IMR-90 (cell line): ENCODE data around the gene NTPCR. TPM values are rescaled to one million over a fixed set of nuclear protein-coding genes. Genes with fewer than 3 reads are reported as not detected.

Source experiments
- ATAC-seq: fragments of 200-7000 bp; cut with Tn5 transposase; 2 replicates; pipeline ENCODE4 v1.9.1; 2020; ENCODE audit warnings: low read depth, mild to moderate bottlenecking, moderate library complexity
- BruUV-seq: library from RNA; stranded (reverse); fragments of 400-500 nt; replicated peaks from 2 replicates; lab custom pipeline; 2021; lab: Mats Ljungman, UMichigan
- CTCF ChIA-PET: fragments of 300-600 bp; formaldehyde crosslinking; extraction: SDS; loops from one replicate; lab custom pipeline; 2021; ENCODE audit warnings: antibody characterized with exemption; lab: Yijun Ruan, JAX
- POLR2A ChIA-PET: fragments of 300-600 bp; sonication (Branson Sonifier 250); formaldehyde crosslinking; loops from one replicate; lab custom pipeline; 2022; ENCODE audit warnings: antibody characterized with exemption; ENCODE audit not compliant: unreplicated experiment; lab: Charles Lee
- DNase-seq: peaks from one replicate; pipeline ENCODE4 v3.0.0; 2013
- H2AFZ ChIP-seq: replicated peaks from 2 replicates; pipeline ENCODE3; 2013; ENCODE audit warnings: low read length, mild to moderate bottlenecking; ENCODE audit not compliant: poor library complexity
- H2AK5ac ChIP-seq: 2 replicates; pipeline ENCODE4 v1.6.1; 2013; ENCODE audit warnings: low read depth, low read length, inconsistent platforms
- H2AK9ac ChIP-seq: replicated peaks from 2 replicates; pipeline ENCODE3; 2013; ENCODE audit warnings: mild to moderate bottlenecking, low read depth, low read length, moderate library complexity; ENCODE audit not compliant: poor library complexity
- H2BK120ac ChIP-seq: 2 replicates; pipeline ENCODE4 v1.6.1; 2013; ENCODE audit warnings: low read depth, low read length, inconsistent platforms
- H2BK15ac ChIP-seq: 3 replicates; pipeline ENCODE4 v1.6.1; 2013; ENCODE audit warnings: low read depth, low read length, inconsistent platforms
- H2BK20ac ChIP-seq: 2 replicates; pipeline ENCODE4 v1.6.1; 2013; ENCODE audit warnings: low read depth, mild to moderate bottlenecking, inconsistent platforms, low read length, moderate library complexity
- H2BK5ac ChIP-seq: 2 replicates; pipeline ENCODE4 v1.6.1; 2013; ENCODE audit warnings: mild to moderate bottlenecking, low read depth, low read length, inconsistent platforms; ENCODE audit not compliant: poor library complexity, severe bottlenecking
- H3K14ac ChIP-seq: replicated peaks from 2 replicates; pipeline ENCODE4 v1.6.1; 2013; ENCODE audit warnings: low read depth, low read length, inconsistent platforms
- H3K18ac ChIP-seq: 2 replicates; pipeline ENCODE4 v1.6.1; 2013; ENCODE audit warnings: low read depth, low read length, control low read depth
- H3K23ac ChIP-seq: 2 replicates; pipeline ENCODE4 v1.6.1; 2013; ENCODE audit warnings: low read depth, low read length, inconsistent platforms
- H3K27ac ChIP-seq: 2 replicates; pipeline ENCODE4 v1.5.1; 2013; ENCODE audit warnings: mild to moderate bottlenecking, control low read depth, low read length; ENCODE audit not compliant: insufficient read depth
- H3K27me3 ChIP-seq: 2 replicates; pipeline ENCODE4 v1.6.1; 2013; ENCODE audit warnings: low read length; ENCODE audit not compliant: control insufficient read depth, insufficient read depth
- H3K36me3 ChIP-seq: 2 replicates; pipeline ENCODE4 v1.6.1; 2013; ENCODE audit warnings: low read length, mixed read lengths; ENCODE audit not compliant: control insufficient read depth, insufficient read depth
- H3K4ac ChIP-seq: 2 replicates; pipeline ENCODE4 v1.6.1; 2013; ENCODE audit warnings: low read depth, low read length, inconsistent platforms
- H3K4me1 ChIP-seq: 2 replicates; pipeline ENCODE4 v1.6.1; 2013; ENCODE audit warnings: low read length, mixed read lengths; ENCODE audit not compliant: control insufficient read depth, insufficient read depth
- H3K4me2 ChIP-seq: 2 replicates; pipeline ENCODE4 v1.6.1; 2013; ENCODE audit warnings: low read depth, mild to moderate bottlenecking, control low read depth, low read length, moderate library complexity
- H3K4me3 ChIP-seq: 2 replicates; pipeline ENCODE4 v1.5.1; 2013; ENCODE audit warnings: low read depth, mild to moderate bottlenecking, control low read depth, low read length, moderate library complexity; ENCODE audit not compliant: insufficient read depth
- H3K56ac ChIP-seq: 2 replicates; pipeline ENCODE4 v1.6.1; 2013; ENCODE audit warnings: low read length, inconsistent platforms; ENCODE audit not compliant: insufficient read depth; ENCODE audit errors: extremely low read depth
- H3K79me1 ChIP-seq, 2 experiments: 2 replicates each; pipeline ENCODE4 v1.6.1; 2013; ENCODE audit warnings: low read length in 2 of 2, inconsistent platforms in 1 of 2, low read depth in 1 of 2
- H3K9ac ChIP-seq: 2 replicates; pipeline ENCODE4 v1.6.1; 2013; ENCODE audit warnings: low read depth, low read length, control low read depth
- H3K9me1 ChIP-seq: 2 replicates; pipeline ENCODE4 v1.6.1; 2013; ENCODE audit warnings: low read length, inconsistent platforms; ENCODE audit not compliant: insufficient read depth
- H3K9me3 ChIP-seq: 2 replicates; pipeline ENCODE4 v1.6.1; 2013; ENCODE audit warnings: low read length; ENCODE audit not compliant: control insufficient read depth, insufficient read depth
- H4K20me1 ChIP-seq: 2 replicates; pipeline ENCODE4 v1.6.1; 2013; ENCODE audit warnings: low read length, inconsistent platforms; ENCODE audit not compliant: insufficient read depth
- H4K5ac ChIP-seq: 2 replicates; pipeline ENCODE4 v1.6.1; 2013; ENCODE audit warnings: mild to moderate bottlenecking, low read depth, low read length, control low read depth
- H4K8ac ChIP-seq, 2 experiments: 2 replicates each; pipeline ENCODE4 v1.6.1; 2013; ENCODE audit warnings: low read depth in 2 of 2, low read length in 2 of 2, control low read depth in 1 of 2, inconsistent platforms in 1 of 2
- H4K91ac ChIP-seq: 2 replicates; pipeline ENCODE4 v1.6.1; 2013; ENCODE audit warnings: low read depth, low read length, inconsistent platforms; ENCODE audit not compliant: insufficient read depth
- BHLHE40 ChIP-seq: fragments of 150-350 bp; IDR thresholded peaks from 2 replicates; pipeline ENCODE4 v1.6.1; 2016; ENCODE audit warnings: mild to moderate bottlenecking, low read depth, low read length
- WGBS, 2 experiments: methylation state at CpG; one replicate each; pipeline versions ENCODE4 v1.1.5 to v1.1.7; 2013; ENCODE audit warnings: missing lambda C conversion rate in 2 of 2; ENCODE audit not compliant: insufficient read length in 1 of 2; ENCODE audit errors: extremely low coverage in 2 of 2; 5-methylcytosine and 5-hydroxymethylcytosine counted together
- dilution Hi-C: fragments of 300-500 bp; cut with HindIII; formaldehyde crosslinking; loops from one replicate; pipeline ENCODE4 v1.14.3; 2018; ENCODE audit warnings: low sequenced_read_pairs; ENCODE audit not compliant: unreplicated experiment
- in situ Hi-C: fragments of 300-500 bp; cut with MboI; formaldehyde crosslinking; loops from 3 replicates; pipeline ENCODE4 v1.14.3; 2019; ENCODE audit warnings: low sequenced_read_pairs, inconsistent platforms, mixed read lengths
- intact Hi-C: fragments of 100-400 bp; cut with micrococcal nuclease; formaldehyde crosslinking; loops from 2 replicates; pipeline ENCODE4 v1.10.0; 2022
- polyA plus RNA-seq, 3 experiments: library from polyadenylated mRNA; depleted of rRNA; stranded (reverse); fragments of >200 nt; gene quantifications; 2 replicates each; pipeline ENCODE4 v1.2.3, GENCODE V29; 2012; ENCODE audit warnings: low replicate concordance in 1 of 3
- total RNA-seq: library from RNA; depleted of rRNA; stranded (reverse); fragments of >200 nt; gene quantifications from 2 replicates; pipeline ENCODE4 v1.2.3, GENCODE V29; 2012

The NTPCR gene
- total and polyA plus RNA-seq, 2 of the 4 experiments (the other 2 are of a cell fraction) = 13.3 to 16.5 TPM

DNA sequence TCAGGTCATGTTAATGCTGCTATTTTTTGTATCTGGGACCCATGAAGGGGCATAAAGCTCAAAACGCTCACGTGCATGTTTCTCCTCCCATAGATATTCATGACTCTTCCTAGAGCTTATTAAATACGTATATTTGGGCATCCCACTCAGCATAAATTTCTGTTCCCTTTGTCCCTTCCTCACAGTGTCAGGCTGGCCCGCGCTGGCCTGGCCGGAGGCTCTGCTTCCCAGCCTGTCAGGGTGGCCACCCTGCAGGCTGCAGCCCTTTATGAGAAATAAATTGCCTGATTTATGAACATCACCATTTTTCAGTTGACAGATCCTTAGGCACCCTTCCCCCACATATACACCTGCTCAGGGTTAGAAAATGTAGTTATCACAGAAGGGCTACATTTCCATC lies 44.0 kb upstream of the NTPCR start:
- ChIA-PET CTCF (no interaction called here), POLR2A (no interaction called here)
- BruUV-seq = no TSS peak
- in situ Hi-C loops (no loop called here), intact Hi-C loops (no loop called here), dilution Hi-C loops (no loop called here)
- Histone ChIP-seq H3K4me2 (no peak overlapping the region), H3K4me3 (no peak overlapping the region), H3K4me1 (peaks cover 5% of the 10 kb centered on the region; the same call in 1 of the 2 replicates), H4K20me1 (no peaks in the 10 kb centered on the region), H2BK5ac (no peak overlapping the region), H2BK15ac (no peak overlapping the region), H3K56ac (no peak overlapping the region), H3K36me3 (no peaks in the 10 kb centered on the region), H4K8ac (no peak overlapping the region), H3K27ac (no peak overlapping the region), H3K27me3 (peaks cover 3% of the 10 kb centered on the region), H3K18ac (no peak overlapping the region), H2BK20ac (no peak overlapping the region), H2BK120ac (no peak overlapping the region), H3K79me1 (no peaks in the 10 kb centered on the region), H4K91ac (no peak overlapping the region), H3K9me1 (no peaks in the 10 kb centered on the region), H2AK9ac (no peak overlapping the region), H3K4ac (no peak overlapping the region), H2AFZ (no peak overlapping the region), H3K9me3 (peaks cover 2% of the 10 kb centered on the region; the same call in 1 of the 2 replicates), H4K5ac (no peak overlapping the region), H3K23ac (no peak overlapping the region), H2AK5ac (no peak overlapping the region), H3K9ac (no peak overlapping the region), H3K14ac (no peak overlapping the region)
- no peak for TF ChIP-seq BHLHE40
- WGBS, 2 experiments = 100% methylated on average over 1 of the region's 6 CpGs; no CpG with 5 or more reads in 1 of the 2 experiments
- ATAC-seq (no peak), DNase-seq (no peak)
